ENCODE results near the gene VPS37B.

VPS37B gene

DNA sequence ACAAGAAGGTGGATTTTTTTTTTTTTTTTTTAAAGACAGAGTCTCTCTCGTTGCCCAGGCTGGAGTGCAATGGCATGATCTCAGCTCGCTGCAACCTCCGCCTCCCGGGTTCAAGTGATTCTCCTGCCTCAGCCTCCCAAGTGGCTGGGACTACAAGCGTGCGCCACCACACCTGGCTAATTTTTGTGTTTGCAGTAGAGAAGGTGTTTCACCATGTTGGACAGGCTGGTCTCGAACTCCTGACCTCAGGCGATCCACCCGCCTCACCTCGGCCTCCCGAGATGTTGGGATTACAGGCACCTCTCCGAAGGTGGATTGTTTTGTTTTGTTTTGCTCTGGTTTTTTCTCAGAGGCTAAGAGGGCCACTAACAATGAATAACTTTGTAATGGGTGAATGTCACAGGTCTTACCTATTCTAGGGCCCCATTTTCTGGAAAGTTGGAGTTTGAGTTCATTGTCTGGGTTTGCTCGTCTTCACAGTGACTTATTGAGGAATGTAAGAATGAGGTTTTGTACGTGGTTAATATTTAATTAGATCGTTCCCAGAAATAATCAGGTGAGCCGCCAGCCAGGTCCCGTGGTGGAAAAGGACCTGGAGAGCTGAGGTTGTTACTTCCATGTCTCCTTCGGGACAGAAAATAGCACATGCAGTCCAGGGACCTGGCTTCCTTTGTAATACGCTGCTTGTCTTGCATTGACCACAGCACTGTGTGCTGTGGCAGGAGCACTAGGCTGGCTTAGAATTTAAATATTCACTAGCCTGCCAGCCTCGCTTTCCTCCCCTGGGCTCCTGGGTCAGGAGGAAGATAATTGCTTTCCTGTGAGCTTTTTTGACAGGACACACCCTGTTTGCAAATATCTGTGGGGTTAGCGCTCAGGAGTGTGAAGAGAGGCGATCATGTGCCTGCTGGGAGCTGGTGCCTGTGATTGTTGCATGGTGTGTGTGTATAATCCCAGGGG, 58.3 kb downstream of the VPS37B start:
- no peak for DNase-seq

DNA sequence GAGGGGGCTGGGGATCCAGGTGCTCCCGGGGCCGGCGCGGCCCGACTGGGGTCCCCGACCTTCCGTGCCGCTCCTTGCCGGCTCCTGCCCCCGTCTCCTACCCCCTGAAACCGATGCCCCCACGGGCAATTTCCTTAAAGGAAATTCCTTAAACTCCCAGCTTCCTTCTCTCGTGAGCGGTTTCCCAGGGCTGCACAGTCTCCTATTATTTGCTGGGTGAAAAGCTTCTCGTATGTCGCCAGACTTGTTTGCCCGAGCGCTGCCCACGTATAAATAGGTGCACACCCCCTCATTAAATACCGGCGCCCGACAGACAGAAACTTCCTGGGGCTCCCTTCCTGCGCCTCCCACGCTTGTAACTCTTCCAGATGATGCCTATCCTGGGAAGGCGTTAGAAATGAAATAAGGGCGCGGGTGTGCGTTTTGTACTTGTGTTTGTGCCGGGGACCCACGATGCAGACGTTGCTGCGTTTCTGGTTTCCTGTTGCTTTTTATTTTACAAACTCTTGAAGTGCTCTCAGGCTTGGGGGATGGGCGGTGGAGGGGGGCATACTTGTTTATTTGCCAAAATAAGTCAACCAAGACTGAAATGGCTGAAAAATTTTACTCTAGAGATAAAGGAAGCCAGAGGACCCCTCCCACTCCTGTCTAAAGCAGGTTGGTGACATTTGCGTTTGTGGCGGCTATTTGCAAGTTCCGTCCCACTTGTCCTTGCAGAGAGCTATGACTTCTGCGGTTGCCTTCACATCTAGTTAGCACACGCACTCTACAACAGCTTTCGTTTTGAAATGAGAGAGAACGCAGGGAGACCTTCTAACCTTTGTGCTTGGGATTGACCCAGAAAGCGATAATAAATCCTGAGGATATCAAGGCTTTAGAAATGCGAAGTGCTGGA, 59.6 kb downstream of the VPS37B start:
- no peak for DNase-seq

DNA sequence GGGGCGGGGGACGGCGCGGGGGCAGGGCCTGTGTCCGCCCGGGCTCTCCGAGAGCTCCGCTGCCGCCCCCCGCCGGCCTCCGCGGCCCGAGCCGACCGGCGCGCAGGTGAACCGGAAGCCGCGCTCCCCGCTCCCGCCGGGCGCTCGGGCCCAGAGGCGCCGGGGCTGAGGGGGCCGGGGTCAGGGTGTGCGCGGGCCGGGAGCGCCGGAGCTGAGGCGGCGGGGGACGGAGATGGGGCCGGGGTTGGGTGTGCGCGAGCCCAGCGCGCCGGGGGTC, 60.2 kb downstream of the VPS37B start:
- no peak for DNase-seq

DNA sequence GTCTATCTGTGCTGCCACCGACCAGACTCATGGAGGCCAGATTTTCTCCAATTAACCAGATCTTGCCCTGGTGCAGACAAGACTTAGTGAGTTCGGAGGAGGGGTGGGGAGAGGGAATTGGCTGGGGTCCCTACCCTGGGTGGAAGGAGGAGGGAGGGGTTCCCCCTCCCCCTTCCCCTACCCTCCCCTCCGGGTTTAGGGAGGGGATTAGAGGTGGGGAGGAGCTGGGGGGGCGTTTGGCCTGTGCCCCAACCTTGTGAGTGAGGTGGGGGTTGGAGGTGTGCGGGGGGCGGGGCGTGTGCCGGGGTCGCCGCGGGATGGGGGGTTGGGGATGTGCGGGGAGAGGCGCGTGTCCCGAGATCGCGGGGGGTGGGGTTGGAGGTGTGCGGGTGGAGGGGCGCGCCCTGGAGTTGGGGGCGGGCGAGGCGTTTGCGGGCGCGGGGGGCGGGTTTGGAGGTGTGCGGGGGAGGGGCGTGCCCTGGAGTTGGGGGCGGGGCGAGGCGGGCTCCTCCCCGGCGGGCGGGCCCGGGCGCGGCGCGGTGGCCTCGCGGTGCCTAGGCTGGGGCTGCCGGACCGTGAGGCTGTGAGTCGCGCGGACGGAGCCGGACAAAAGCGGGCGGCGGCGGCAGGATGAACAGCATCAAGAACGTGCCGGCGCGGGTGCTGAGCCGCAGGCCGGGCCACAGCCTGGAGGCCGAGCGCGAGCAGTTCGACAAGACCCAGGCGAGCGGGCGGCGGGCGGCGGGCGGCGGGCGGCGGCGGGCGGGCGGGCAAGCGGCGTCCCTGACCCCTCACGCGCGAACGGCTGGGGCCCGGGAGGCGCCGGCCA, 60.8 kb downstream of the VPS37B start, which contains the start of gene HIP1R:
TSS of gene HIP1R (plus strand) at position 537 of the 829 bp plus-strand sequence. CDS start at position 631, 94 bp downstream.
- peak; percentile 58 for DNase-seq

DNA sequence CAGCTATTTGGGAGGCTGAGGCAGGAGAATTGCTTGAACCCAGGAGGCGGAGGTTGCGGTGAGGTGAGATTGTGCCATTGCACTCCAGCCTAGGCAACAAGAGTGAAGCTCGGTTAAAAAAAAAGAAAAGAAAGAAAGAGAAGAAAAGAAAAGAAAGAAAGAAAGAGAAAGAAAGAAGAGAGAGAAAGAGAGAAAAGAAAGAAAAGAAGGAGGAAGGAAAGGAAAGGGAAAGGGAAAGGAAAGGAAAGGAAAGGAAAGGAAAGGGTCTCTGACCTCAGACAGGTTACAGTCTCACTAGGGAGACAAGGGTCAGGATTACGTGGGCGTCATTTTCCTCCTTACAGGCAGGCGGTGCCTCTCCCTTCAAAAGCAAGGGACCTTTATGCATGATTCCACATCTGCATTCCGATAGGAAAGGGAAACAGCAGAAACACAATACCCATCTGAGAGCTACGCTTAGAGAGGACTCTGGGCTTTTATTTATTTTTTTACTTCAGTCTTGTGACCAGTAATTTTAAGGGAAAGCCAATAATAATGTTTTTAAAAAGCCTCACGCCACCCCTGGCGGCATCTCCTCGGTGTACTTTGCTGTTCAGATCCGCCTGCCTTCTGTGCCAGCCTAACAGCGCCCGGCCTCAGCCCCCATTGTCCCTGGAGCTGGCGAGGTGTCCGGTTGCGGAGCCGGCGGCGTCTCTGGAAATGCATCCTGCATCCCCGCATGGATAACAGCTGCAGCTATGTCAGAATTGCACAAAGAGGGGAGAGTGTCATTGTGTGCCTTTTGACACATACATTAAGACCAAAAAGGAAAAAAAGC, 61.6 kb downstream of the VPS37B start:
- peak; percentile 71 for DNase-seq

DNA sequence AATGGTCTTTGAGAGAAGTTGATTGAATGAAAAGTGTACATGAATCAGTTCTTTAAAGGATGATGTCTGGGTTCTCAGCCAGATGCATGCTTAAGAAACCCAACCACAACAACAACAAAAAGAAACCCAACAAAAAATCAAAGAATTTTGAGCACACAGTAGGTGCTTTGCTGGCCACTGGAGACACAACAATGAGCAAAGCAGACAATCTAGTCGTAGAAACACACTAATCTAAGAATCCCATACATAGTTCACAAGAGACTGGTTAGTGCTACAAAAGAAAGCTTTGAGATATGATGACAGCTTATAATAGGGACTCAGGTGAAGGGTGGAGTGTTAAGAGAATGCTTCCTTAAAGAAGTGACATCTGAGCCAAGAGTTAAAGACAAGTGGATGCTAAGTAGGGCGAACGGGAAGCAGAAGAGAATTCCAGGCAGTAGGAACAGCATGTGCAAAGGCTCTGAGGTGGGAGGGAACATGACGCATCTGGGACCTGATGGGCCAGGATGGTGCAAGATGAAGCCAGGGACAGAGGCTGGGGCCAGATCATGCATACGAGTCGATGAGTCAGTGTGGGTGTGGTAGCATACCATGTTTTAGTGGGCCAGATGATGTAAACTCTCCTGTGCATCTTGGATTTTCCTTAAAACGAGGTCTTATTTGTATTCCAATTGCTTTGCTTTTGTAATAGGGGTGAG, 65.3 kb downstream of the VPS37B start:
- DNase-seq: no peak

DNA sequence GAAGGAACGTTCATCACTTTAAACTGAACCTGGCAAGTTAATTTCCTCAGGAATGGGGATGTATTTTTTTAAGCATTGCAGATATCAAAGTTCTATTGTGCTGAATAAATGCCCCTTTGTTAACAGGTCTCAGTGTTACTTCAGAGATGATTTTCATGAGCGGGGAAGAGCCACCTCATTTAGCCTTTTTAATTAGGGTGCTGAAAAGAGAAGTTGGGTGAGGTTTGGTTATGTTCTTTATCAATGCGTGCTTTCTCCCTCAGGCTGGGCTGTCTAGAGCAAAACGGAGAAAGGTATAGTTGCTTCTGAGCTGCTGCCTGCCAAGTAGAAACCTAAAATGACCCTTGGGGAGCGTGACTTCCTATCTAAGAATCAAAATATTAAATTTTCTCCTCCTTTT, 68.7 kb downstream of the VPS37B start:
- no peak for DNase-seq

DNA sequence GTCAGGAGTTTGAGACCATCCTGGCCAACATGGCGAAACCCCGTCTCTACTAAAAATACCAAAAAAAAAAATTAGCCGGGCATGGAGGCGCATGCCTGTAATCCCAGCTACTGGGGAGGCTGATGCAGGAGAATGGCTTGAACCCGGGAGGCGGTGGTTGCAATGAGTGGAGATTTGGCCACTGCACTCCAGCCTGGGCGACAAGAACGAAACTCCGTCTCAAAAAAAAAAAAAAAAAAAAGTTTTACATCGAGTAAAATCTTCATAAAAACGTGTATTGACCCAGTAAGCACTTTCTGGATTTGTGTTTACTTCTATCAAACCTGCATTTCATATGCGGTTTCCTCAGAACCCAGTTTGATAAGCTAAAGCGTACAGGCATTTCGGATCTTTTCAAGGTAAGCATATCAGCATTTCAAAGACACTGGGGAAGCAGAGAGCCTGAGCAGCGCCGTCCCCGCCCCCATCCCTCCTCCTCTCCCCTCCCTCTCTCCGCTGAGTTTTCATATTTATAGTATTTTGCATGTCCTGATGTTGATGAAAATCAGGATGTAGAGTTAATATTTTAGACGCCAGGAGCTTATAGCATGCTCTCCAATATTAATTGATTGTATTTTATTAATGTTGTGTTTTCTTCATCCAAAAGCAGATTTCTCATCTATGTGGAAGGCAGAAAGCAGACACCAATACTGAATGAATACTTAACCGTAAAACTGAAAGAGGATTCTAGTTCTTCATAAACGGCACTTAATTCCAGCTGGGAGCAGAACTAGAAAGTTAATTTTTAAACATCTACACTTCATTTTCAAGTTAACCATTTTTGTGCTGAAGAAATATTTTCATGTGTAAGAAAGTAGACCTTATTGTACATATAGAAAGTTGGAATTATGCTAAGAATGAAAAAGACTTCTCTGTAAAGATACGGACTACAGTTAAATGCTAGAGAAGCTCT, 69.9 kb downstream of the VPS37B start:
- DNase-seq: no peak

DNA sequence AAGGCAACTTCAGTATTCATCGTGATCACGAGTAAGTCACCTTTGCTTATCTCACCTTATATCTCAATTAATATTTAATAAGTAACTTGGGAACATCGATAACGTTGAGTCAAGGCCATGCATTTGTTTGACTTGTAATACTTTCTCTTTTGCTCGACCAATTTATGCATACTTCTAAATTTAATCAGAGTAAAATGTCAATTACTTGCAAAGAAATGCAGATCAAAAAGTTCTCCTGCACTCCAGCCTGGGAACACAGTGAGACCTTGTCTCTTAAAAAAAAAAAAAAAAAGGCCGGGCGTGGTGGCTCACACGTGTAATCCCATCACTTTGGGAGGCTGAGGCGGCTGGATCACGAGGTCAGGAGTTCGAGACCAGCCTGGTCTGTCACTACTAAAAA, 72.5 kb downstream of the VPS37B start:
- DNase-seq: no peak

DNA sequence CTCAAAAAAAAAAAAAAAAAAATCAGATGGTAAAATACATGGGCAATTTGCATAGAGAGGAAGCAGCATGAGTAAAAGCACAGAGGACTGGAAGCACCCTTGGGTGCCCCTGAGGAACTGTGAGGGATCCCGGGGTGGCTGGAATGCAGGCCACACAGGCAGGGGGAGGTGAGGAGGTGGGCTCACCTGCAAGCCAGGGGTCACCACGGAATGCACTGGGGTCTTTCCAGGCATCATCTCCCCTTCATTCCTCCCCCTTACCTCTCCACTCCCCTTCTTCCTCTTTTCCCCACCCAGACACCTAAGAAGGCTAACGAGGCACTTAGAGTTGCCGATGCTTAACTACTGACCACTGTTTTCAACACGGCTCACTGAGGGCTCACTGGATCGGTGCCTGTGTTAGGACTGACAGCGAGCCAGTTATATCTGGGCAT, 75.1 kb downstream of the VPS37B start:
- no peak for DNase-seq

DNA sequence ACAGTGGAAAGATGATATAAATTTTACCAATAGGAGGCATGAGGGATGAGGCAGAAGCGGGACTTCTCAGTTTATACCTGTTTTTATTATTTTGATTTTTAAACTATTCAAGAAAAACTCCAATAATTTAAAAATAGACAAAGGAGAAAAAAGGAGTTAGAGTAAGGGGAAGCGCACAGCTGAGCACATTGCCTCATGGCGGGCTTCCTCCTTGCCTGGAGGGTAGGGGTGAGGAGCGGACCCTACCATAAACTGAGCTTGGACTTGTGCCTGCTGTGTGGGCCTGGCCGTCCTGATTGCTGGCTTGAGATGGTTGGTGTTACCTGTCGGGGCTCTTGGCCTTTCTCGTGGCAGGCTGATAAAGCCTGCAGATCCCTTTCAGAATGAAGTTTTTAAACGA, 75.8 kb downstream of the VPS37B start:
- DNase-seq: no peak

DNA sequence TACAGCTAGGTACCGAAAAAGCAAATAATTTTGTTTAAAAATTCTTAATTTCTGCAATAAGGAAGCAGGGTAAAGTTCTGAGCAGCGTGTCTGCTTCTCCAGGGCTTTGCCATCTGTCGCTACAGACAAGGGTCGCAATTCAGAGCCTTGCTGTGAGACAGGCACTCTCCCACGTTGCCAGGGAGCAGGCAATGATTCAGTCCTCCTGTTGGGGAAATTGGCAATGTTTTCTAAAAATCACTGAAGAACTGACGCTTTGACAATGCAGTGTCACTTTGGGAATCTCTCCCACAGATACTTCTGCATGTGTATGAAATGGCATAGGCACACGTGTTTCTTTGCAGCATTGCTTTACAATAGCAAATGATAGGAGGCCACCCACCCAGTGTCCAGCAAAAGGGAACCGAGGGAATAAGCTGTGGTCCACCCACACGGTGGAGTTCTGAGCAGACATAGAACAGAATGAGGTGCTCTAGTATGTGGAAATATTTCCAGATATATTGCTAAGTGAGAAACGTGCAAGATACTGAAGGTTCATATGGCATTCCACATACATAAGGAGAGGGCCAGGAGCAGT, 76.6 kb downstream of the VPS37B start:
- no peak for DNase-seq
